Vagina (tissue), 2 donors: ENCODE results near the gene PDZD4. TPM values are rescaled to one million over a fixed set of nuclear protein-coding genes. Genes with fewer than 3 reads are reported as not detected.

Experiments used
- DNase-seq, 2 donors: peaks; one replicate each; pipeline ENCODE4 v3.0.0-alpha.2; 2017; ENCODE audit errors: extremely low spot score in 2 of 2
- H3K27ac ChIP-seq: fragments of 200-600 bp; sonication (generic); one replicate; pipeline ENCODE4 v1.5.1; 2019
- H3K27me3 ChIP-seq: fragments of 200-600 bp; sonication (generic); one replicate; pipeline ENCODE4 v1.5.1; 2019
- H3K36me3 ChIP-seq, 2 donors: fragments of 200-600 bp; sonication (generic); one replicate each; pipeline ENCODE4 v1.5.1; 2017 to 2019
- H3K4me1 ChIP-seq: fragments of 200-600 bp; sonication (generic); one replicate; pipeline ENCODE4 v1.5.1; 2019
- H3K4me3 ChIP-seq, 2 donors: fragments of 200-600 bp; sonication (generic); 1 replicate in 1 of 2; 2 replicates in 1 of 2; pipeline ENCODE4 v1.5.1; 2016 to 2019
- H3K9me3 ChIP-seq: fragments of 200-600 bp; sonication (generic); one replicate; pipeline ENCODE4 v1.5.1; 2019
- POLR2A ChIP-seq, 2 donors: fragments of 450-650 bp; IDR thresholded peaks; one replicate each; pipeline ENCODE4 v1.6.1; 2017; ENCODE audit warnings: antibody characterized with exemption in 2 of 2, mild to moderate bottlenecking in 2 of 2, moderate library complexity in 2 of 2
- POLR2AphosphoS5 ChIP-seq, 2 donors: sonication (generic); formaldehyde crosslinking; IDR thresholded peaks; one replicate each; pipeline ENCODE4 v1.9.0; 2017; ENCODE audit warnings: antibody characterized with exemption in 2 of 2, mild to moderate bottlenecking in 2 of 2, low read depth in 1 of 2; ENCODE audit not compliant: insufficient read depth in 1 of 2
- intact Hi-C: fragments of 100-400 bp; cut with DNase I; formaldehyde crosslinking; loops from one replicate; pipeline ENCODE4 v1.15.1; 2023
- total RNA-seq: library from RNA; depleted of rRNA; stranded (reverse); fragments of >200 nt; gene quantifications from one replicate; pipeline ENCODE4 v1.2.3, GENCODE V29; 2016
- TF ChIP-seq, protein P1 (sequence below), 3 experiments: fragments of 450-650 bp in 2 of 3; fragments of 200-600 bp in 1 of 3; sonication (generic) in 1 of 3; IDR thresholded peaks; one replicate each; pipeline ENCODE4 v1.5.1; 2017 to 2019; ENCODE audit warnings: antibody characterized with exemption in 3 of 3, mild to moderate bottlenecking in 2 of 3, moderate library complexity in 2 of 3

PDZD4 gene
- total RNA-seq, 1 donor from 2014 or later: 10.3 TPM

DNA sequence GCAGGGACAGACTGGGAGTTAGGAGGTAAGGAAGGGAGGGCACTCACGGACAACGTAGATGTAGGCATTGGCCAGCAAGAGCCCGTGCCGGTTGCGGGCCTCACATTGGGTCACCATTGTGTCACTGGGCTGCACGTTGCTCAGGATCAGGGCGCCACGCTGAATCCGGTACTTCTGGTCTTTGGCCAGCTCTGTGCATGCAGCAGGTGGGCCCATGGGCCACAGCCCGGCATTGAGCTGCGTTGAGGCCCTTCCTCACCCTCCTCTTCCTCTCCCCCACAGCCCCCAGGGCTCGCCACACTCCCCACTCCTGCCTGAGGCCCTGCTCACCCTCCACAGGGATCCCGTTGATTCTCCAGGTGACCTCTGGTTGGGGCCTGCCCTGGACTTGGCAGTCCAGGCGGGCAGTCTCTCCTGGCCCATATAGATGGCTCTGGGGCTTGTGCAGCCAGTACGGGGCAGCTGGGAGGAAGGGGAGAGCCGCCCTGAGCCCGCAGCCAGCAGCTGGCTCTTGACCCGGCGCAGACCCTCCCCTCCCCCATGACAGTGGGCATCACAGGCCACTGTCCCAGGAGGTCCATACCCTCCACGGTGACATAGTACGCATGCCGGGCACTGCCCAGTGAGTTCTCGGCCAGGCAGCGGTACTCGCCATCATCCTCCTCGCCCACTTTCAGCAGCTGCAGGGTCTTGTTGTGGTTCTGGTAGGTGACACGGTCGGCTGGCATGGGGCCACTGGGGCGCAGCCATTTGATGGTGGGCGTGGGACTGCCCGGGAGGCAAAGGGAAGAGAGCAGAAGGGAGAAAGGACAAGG lies 39.3 kb upstream of the PDZD4 start:
- Histone ChIP-seq H3K27ac (no peak overlapping the region), H3K4me1 (no peaks in the 10 kb centered on the region), H3K9me3 (no peaks in the 10 kb centered on the region), H3K4me3 (no peak overlapping the region), H3K27me3 (no peaks in the 10 kb centered on the region), H3K36me3 (no peaks in the 10 kb centered on the region)
- TF ChIP-seq POLR2AphosphoS5 (IDR thresholded peaks at IDR 0.05; ENCODE audit: insufficient read depth in 1 of 2, low read depth in 1 of 2) (no peak), POLR2A (IDR thresholded peaks at IDR 0.05) (no peak)
- TF ChIP-seq, protein P1, sequence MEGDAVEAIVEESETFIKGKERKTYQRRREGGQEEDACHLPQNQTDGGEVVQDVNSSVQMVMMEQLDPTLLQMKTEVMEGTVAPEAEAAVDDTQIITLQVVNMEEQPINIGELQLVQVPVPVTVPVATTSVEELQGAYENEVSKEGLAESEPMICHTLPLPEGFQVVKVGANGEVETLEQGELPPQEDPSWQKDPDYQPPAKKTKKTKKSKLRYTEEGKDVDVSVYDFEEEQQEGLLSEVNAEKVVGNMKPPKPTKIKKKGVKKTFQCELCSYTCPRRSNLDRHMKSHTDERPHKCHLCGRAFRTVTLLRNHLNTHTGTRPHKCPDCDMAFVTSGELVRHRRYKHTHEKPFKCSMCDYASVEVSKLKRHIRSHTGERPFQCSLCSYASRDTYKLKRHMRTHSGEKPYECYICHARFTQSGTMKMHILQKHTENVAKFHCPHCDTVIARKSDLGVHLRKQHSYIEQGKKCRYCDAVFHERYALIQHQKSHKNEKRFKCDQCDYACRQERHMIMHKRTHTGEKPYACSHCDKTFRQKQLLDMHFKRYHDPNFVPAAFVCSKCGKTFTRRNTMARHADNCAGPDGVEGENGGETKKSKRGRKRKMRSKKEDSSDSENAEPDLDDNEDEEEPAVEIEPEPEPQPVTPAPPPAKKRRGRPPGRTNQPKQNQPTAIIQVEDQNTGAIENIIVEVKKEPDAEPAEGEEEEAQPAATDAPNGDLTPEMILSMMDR (IDR thresholded peaks at IDR 0.05): no peak
- DNase-seq: no peak
- intact Hi-C loops: loop anchor here (10.0 kb wide), 1 partner anchor 775 kb away; no protein-coding TSS in a partner anchor

DNA sequence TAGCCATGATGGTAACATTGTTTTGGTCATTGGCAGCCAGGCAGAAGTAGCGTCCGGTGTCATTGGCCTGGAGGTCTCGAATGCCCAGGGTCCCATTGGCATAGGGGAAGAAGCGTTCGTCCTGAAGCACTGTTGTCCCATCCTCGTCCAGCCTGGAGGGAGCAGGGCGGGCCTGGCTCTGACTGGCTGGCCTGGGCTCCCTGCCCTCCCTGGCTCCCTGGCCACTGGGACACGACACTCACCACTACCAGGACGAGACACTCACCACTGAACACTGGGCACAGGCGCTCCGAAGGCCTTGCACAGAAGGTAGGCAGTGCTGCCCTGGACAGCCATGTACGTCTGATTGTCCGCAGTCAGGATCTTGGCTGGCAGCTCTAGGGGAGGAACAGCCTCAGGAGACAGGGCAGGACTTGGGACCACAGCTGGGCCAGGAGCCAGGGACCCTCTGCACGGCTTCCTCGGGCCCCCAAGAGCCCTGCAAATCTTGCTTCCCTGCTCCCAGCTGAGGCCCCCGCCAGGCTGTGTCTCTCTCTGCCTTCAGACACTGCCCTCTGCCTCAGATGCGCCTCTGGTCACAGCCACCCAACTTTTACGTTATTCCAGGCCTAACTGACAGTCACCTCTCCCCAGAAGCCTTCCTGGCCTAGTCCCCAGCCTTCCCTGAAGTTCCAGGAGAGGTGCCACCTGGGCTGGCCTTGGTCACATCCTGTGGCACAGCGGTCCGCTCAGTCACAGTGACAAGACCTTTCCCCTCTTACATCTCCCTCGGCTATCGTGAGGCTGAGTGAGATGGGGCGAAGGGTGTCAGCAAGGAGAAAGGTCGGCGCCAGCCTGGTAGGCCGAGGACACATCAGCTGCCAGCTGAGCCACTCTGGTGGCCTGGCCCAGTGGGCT lies 38.5 kb upstream of the PDZD4 start:
- Histone ChIP-seq H3K4me1 (no peaks in the 10 kb centered on the region), H3K4me3 (no peak overlapping the region), H3K36me3 (no peaks in the 10 kb centered on the region), H3K9me3 (no peaks in the 10 kb centered on the region), H3K27ac (no peak overlapping the region), H3K27me3 (no peaks in the 10 kb centered on the region)
- intact Hi-C loops: loop anchor here (10.0 kb wide), 1 partner anchor 774 kb away; no protein-coding TSS in a partner anchor
- TF ChIP-seq POLR2AphosphoS5 (IDR thresholded peaks at IDR 0.05; ENCODE audit: insufficient read depth in 1 of 2, low read depth in 1 of 2) (no peak), POLR2A (IDR thresholded peaks at IDR 0.05) (no peak)
- TF ChIP-seq, protein P1 (IDR thresholded peaks at IDR 0.05): no peak
- no peak for DNase-seq

- H3K27me3 ChIP-seq: no peaks in the 10 kb centered on the region
- no peaks in the 10 kb centered on the region for H3K9me3 ChIP-seq
- DNase-seq: no peak
- H3K27ac ChIP-seq: no peak overlapping the region
- no peaks in the 10 kb centered on the region for H3K4me1 ChIP-seq
- intact Hi-C loops: loop anchor here (10.0 kb wide), 1 partner anchor 773 kb away; no protein-coding TSS in a partner anchor
- H3K4me3 ChIP-seq: no peak overlapping the region
- TF ChIP-seq POLR2AphosphoS5 (IDR thresholded peaks at IDR 0.05; ENCODE audit: insufficient read depth in 1 of 2, low read depth in 1 of 2): no peak
- TF ChIP-seq, protein P1 (IDR thresholded peaks at IDR 0.05): no peak
- no peak for TF ChIP-seq POLR2A (IDR thresholded peaks at IDR 0.05)
- H3K36me3 ChIP-seq: no peaks in the 10 kb centered on the region
Observed at GRCh38 chrX:153867671-153868070, 37.3 kb upstream of the PDZD4 start.

DNA sequence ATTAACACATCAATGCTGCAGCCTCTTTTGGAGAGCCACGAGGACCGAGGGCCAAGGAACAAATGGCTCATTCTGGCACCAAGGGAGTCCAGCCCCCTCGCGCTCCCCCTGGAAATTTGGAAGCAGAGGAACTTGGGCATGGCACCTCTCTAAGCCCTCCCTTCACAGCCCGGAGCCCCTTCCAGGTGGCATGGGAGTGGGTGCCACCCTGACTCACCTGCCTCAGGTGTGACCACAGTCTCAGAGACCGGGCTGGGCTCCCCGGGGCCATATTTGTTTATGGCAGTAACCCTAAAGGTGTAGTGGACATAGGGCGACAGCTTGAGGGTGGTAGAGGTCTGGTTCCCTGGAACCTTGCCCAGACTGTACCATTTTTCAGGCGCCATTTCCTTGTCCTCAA lies 36.8 kb upstream of the PDZD4 start:
- Histone ChIP-seq H3K27ac (no peak overlapping the region), H3K36me3 (no peaks in the 10 kb centered on the region), H3K4me3 (no peak overlapping the region), H3K4me1 (no peaks in the 10 kb centered on the region), H3K9me3 (no peaks in the 10 kb centered on the region), H3K27me3 (no peaks in the 10 kb centered on the region)
- no peak for DNase-seq
- TF ChIP-seq POLR2AphosphoS5 (IDR thresholded peaks at IDR 0.05; ENCODE audit: insufficient read depth in 1 of 2, low read depth in 1 of 2) (no peak), POLR2A (IDR thresholded peaks at IDR 0.05) (no peak)
- TF ChIP-seq, protein P1 (IDR thresholded peaks at IDR 0.05): no peak
- intact Hi-C loops: loop anchor here (10.0 kb wide), 1 partner anchor 772 kb away; no protein-coding TSS in a partner anchor
